T-cell (primary cell): ENCODE data around the gene PRKCG. TPM values are rescaled to one million over a fixed set of nuclear protein-coding genes. Genes with fewer than 3 reads are reported as not detected.

Source experiments
- ATAC-seq, 4 experiments: fragments of 200-7000 bp in 3 of 4; fragments of 150-1000 bp in 1 of 4; cut with Tn5 transposase; replicated peaks in 1 of 4; 1 replicate in 3 of 4; 2 replicates in 1 of 4; pipeline ENCODE4 v1.10.0; 2021; ENCODE audit warnings: moderate library complexity in 3 of 4, mild to moderate bottlenecking in 2 of 4, moderate number of reproducible peaks in 1 of 4
- CTCF ChIA-PET, 2 donors: fragments of 300-600 bp; sonication (Branson Sonifier 250); formaldehyde crosslinking; loops; one replicate each; lab custom pipeline; 2022; ENCODE audit warnings: antibody characterized with exemption in 2 of 2; lab: Charles Lee
- POLR2A ChIA-PET, 2 donors: fragments of 300-600 bp; sonication (Branson Sonifier 250); formaldehyde crosslinking; loops; one replicate each; lab custom pipeline; 2022; ENCODE audit warnings: antibody characterized with exemption in 2 of 2; lab: Charles Lee
- DNase-seq, 35 experiments: peaks; one replicate each; pipeline versions ENCODE4 v3.0.0 to v3.0.0-alpha.2; 2013 to 2023
- H3K27ac ChIP-seq: one replicate; pipeline ENCODE4 v1.5.1; 2013; ENCODE audit warnings: low read length
- H3K27me3 ChIP-seq, 2 experiments: replicated peaks in 1 of 2; 1 replicate in 1 of 2; 2 replicates in 1 of 2; pipeline versions ENCODE4 v1.6.1 to v1.7.0; 2013; ENCODE audit warnings: low read length in 1 of 2, mixed read lengths in 1 of 2; ENCODE audit not compliant: control insufficient read depth in 2 of 2, insufficient read depth in 2 of 2; ENCODE audit errors: extremely low read depth in 1 of 2
- H3K36me3 ChIP-seq, 2 donors: 1 replicate in 1 of 2; 2 replicates in 1 of 2; pipeline versions ENCODE4 v1.6.1 to v1.7.0; 2013; ENCODE audit warnings: low read length in 1 of 2; ENCODE audit not compliant: control insufficient read depth in 2 of 2, insufficient read depth in 1 of 2; ENCODE audit errors: extremely low read depth in 1 of 2
- H3K4me1 ChIP-seq, 2 experiments: 1 replicate in 1 of 2; 2 replicates in 1 of 2; pipeline versions ENCODE4 v1.6.1 to v1.7.0; 2013; ENCODE audit warnings: low read length in 2 of 2, mixed read lengths in 1 of 2; ENCODE audit not compliant: insufficient read depth in 2 of 2, control insufficient read depth in 1 of 2; ENCODE audit errors: extremely low read depth in 1 of 2
- H3K4me3 ChIP-seq, 2 donors: 1 replicate in 1 of 2; 2 replicates in 1 of 2; pipeline versions ENCODE4 v1.5.1 to v1.7.0; 2013; ENCODE audit warnings: mild to moderate bottlenecking in 2 of 2, low read length in 1 of 2, moderate library complexity in 1 of 2; ENCODE audit not compliant: control insufficient read depth in 1 of 2; ENCODE audit errors: extremely low read depth in 1 of 2
- H3K9me3 ChIP-seq: 2 replicates; pipeline ENCODE4 v1.7.0; 2013
- H3K27ac Mint-ChIP-seq, 2 donors: one replicate each; pipeline ENCODE4 v1.8.0; 2020 to 2021; ENCODE audit warnings: mild to moderate bottlenecking in 2 of 2, mixed read lengths in 2 of 2
- H3K27me3 Mint-ChIP-seq, 2 donors: one replicate each; pipeline ENCODE4 v1.8.0; 2021 to 2022; ENCODE audit warnings: mixed read lengths in 2 of 2
- H3K36me3 Mint-ChIP-seq: one replicate; pipeline ENCODE4 v1.8.0; 2021; ENCODE audit warnings: mixed read lengths
- H3K4me1 Mint-ChIP-seq, 3 donors: one replicate each; pipeline ENCODE4 v1.8.0; 2020 to 2022; ENCODE audit warnings: mixed read lengths in 3 of 3, mild to moderate bottlenecking in 1 of 3
- H3K4me3 Mint-ChIP-seq, 3 donors: one replicate each; pipeline ENCODE4 v1.8.0; 2020 to 2022; ENCODE audit warnings: mild to moderate bottlenecking in 3 of 3, mixed read lengths in 3 of 3, moderate library complexity in 3 of 3
- H3K9me3 Mint-ChIP-seq, 3 donors: one replicate each; pipeline ENCODE4 v1.8.0; 2020 to 2022; ENCODE audit warnings: mixed read lengths in 3 of 3
- WGBS: methylation state at CpG from one replicate; pipeline ENCODE4 v1.1.5; 2013; ENCODE audit warnings: missing lambda C conversion rate; ENCODE audit not compliant: insufficient coverage; 5-methylcytosine and 5-hydroxymethylcytosine counted together
- total RNA-seq, 35 experiments: library from RNA in 6 of 35; stranded (reverse) in 6 of 35; fragments of 120-200 nt in 1 of 35; gene quantifications; one replicate each; pipeline versions ENCODE4 v1.2.1 to v1.2.4 and lab custom pipeline; 2013 to 2026

PRKCG gene
- total RNA-seq, 5 donors from 2014 or later (not counting 1 experiment from before 2014, with no cell fraction given) = 0.15 to 2.4 (median 0.32) TPM; not detected in 2

GRCh38 chr19:53875602-53876325, 6.2 kb upstream of the PRKCG start:
- Histone ChIP-seq H3K36me3 (peaks cover 3 to 31% of the 10 kb centered on the region in 2 donors), H3K27ac (peak overlapping the region; percentile 83), H3K27me3 (peaks cover 0 to 15% of the 10 kb centered on the region in 2 experiments), H3K9me3 (no peaks in the 10 kb centered on the region), H3K4me1 (peaks cover 45 to 85% of the 10 kb centered on the region in 2 experiments), H3K4me3 (no peak overlapping the region)
- ChIA-PET CTCF (interaction anchor here in 1 of 2 donors (0.8 kb wide), 1 partner anchor 8 kb away, joined by 3 read pairs; the partner anchor contains the start of gene MYADM), POLR2A (interaction anchor here (0.7 to 2.6 kb wide), 2 partner anchors 8 to 9 kb away, joined by 3 to 13 read pairs; partner anchors contain the start of gene MYADM (in 1 of the 2))
- WGBS = 80% methylated on average over 2 of the region's 17 CpGs
- peaks cover 42% of the 10 kb centered on the region for H3K36me3 Mint-ChIP-seq
- DNase-seq (no peak), ATAC-seq (no peak)
- H3K27ac Mint-ChIP-seq = peak overlapping the region; percentile 93 to 97
- peaks cover 0 to 5% of the 10 kb centered on the region in 2 donors for H3K27me3 Mint-ChIP-seq
- H3K9me3 Mint-ChIP-seq = peaks cover 0 to 8% (median 6%) of the 10 kb centered on the region in 3 donors
- H3K4me3 Mint-ChIP-seq = peak overlapping the region in 2 of 3 donors; percentile 13 to 24
- H3K4me1 Mint-ChIP-seq = peaks cover 70 to 72% (median 71%) of the 10 kb centered on the region in 3 donors

DNA sequence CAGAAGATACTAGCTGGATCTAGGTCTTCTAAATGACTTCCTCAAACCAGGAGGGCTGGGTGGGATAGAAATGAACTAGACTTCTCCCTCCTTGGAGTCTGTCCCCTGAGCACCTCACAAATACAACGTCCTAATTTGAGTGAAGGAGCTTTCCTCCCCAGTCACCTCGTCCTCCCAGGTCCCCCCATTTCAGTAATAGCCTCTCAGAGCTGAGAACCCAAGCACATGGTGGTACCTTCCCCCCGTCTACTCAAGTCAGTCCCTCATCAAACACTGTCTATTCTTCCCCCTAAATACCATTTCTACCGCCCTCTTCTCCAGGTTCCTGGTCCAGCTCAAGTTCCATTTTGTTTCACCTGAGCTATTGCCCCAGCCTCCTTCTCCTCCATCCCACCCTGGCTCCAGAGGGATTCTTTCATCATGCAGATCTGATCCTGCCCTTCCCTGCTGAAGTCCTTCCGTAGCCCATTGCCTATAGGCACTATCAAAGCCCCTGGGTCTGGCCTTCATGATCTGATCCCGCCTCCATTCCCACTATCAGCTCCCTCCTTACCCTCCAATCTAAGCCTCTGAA, 5.3 kb upstream of the PRKCG start:
- DNase-seq = peak in 1 of 35 experiments; percentile 28
- 94% methylated on average over 4 of the region's 6 CpGs for WGBS
- peaks cover 61 to 62% (median 62%) of the 10 kb centered on the region in 3 donors for H3K4me1 Mint-ChIP-seq
- CTCF ChIA-PET = interaction anchor here in 1 of 2 donors (0.8 kb wide), 1 partner anchor 9 kb away, joined by 3 read pairs; the partner anchor contains the start of gene MYADM
- Histone ChIP-seq H3K4me3 (peak overlapping the region in 1 of 2 donors; percentile 32), H3K9me3 (no peaks in the 10 kb centered on the region), H3K4me1 (peaks cover 52 to 83% of the 10 kb centered on the region in 2 experiments), H3K36me3 (peaks cover 0 to 31% of the 10 kb centered on the region in 2 donors), H3K27ac (peak overlapping the region; percentile 27), H3K27me3 (peaks cover 0 to 25% of the 10 kb centered on the region in 2 experiments)
- H3K36me3 Mint-ChIP-seq = peaks cover 35% of the 10 kb centered on the region
- peaks cover 0 to 5% of the 10 kb centered on the region in 2 donors for H3K27me3 Mint-ChIP-seq
- peak overlapping the region in 1 of 3 donors; percentile 62 for H3K4me3 Mint-ChIP-seq
- H3K27ac Mint-ChIP-seq = peak overlapping the region; percentile 83 to 91
- peaks cover 0 to 8% (median 6%) of the 10 kb centered on the region in 3 donors for H3K9me3 Mint-ChIP-seq
- POLR2A ChIA-PET = interaction anchor here (1.6 to 2.6 kb wide), 2 partner anchors 9 kb away, joined by 4 to 13 read pairs; partner anchors contain the start of gene MYADM (in 2 of the 2)
- ATAC-seq = no peak

- POLR2A ChIA-PET = interaction anchor here (0.6 to 2.6 kb wide), 3 partner anchors 10 to 495 kb away, joined by 4 to 13 read pairs (median 7); partner anchors contain the start of gene MYADM (in 2 of the 2)
- H3K27me3 Mint-ChIP-seq = peaks cover 0 to 8% of the 10 kb centered on the region in 2 donors
- Histone ChIP-seq H3K4me1 (peaks cover 51 to 83% of the 10 kb centered on the region in 2 experiments), H3K4me3 (no peak overlapping the region), H3K36me3 (peaks cover 0 to 28% of the 10 kb centered on the region in 2 donors), H3K27me3 (peaks cover 0 to 31% of the 10 kb centered on the region in 2 experiments), H3K27ac (peak overlapping the region; percentile 27), H3K9me3 (no peaks in the 10 kb centered on the region)
- peak overlapping the region in 1 of 3 donors; percentile 62 for H3K4me3 Mint-ChIP-seq
- H3K9me3 Mint-ChIP-seq = peaks cover 0 to 8% (median 6%) of the 10 kb centered on the region in 3 donors
- no peak for ATAC-seq
- CTCF ChIA-PET = no interaction called here
- peak in 28 of 35 experiments; percentile 21 to 79 (median 52) for DNase-seq
- 85% methylated on average over 4 of the region's 10 CpGs for WGBS
- H3K36me3 Mint-ChIP-seq = peaks cover 35% of the 10 kb centered on the region
- peaks cover 54 to 64% (median 63%) of the 10 kb centered on the region in 3 donors for H3K4me1 Mint-ChIP-seq
- peak overlapping the region; percentile 83 to 91 for H3K27ac Mint-ChIP-seq
Observed at GRCh38 chr19:53877361-53877766, 4.6 kb upstream of the PRKCG start.

DNA sequence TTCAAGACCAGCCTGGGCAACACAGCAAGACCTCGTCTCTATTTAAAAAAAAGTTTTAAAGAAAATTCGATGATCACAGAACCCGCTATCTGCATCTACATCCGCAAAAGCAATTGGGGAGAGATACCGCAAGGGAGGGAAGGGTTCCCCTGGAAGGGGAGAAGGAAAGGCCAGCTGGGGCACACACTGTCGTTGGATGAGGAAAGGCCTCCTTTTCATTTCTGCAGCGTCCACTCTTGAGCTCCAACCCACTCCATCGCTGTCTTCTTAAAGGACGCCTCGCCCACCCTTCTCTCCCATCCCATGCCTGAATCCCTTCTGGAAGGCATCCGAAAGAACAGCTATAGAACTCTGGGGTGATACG, 3.2 kb upstream of the PRKCG start:
- Histone ChIP-seq H3K27ac (no peak overlapping the region), H3K36me3 (peaks cover 0 to 19% of the 10 kb centered on the region in 2 donors), H3K9me3 (no peaks in the 10 kb centered on the region), H3K27me3 (peaks cover 0 to 44% of the 10 kb centered on the region in 2 experiments), H3K4me3 (peak overlapping the region; percentile 47 to 52), H3K4me1 (peaks cover 49 to 81% of the 10 kb centered on the region in 2 experiments)
- H3K4me3 Mint-ChIP-seq = no peak overlapping the region
- H3K4me1 Mint-ChIP-seq = peaks cover 52 to 61% (median 60%) of the 10 kb centered on the region in 3 donors
- H3K27me3 Mint-ChIP-seq = peaks cover 3 to 18% of the 10 kb centered on the region in 2 donors
- 48% methylated on average over 3 of the region's 12 CpGs for WGBS
- H3K36me3 Mint-ChIP-seq = peaks cover 27% of the 10 kb centered on the region
- H3K27ac Mint-ChIP-seq = peak overlapping the region in 1 of 2 donors; percentile 22
- H3K9me3 Mint-ChIP-seq = peaks cover 0 to 8% (median 6%) of the 10 kb centered on the region in 3 donors
- DNase-seq (peak in 1 of 35 experiments; percentile 26), ATAC-seq (peak in 1 of 4 experiments; percentile 0)
- CTCF ChIA-PET = interaction anchor here (0.6 to 0.9 kb wide), 3 partner anchors 19 to 145 kb away, joined by 3 to 9 read pairs (median 3); no protein-coding TSS in a partner anchor
- POLR2A ChIA-PET = interaction anchor here (0.7 to 1.3 kb wide), 2 partner anchors 11 to 239 kb away, joined by 3 to 5 read pairs; partner anchors contain the start of gene MYADM (in 1 of the 2)

DNA sequence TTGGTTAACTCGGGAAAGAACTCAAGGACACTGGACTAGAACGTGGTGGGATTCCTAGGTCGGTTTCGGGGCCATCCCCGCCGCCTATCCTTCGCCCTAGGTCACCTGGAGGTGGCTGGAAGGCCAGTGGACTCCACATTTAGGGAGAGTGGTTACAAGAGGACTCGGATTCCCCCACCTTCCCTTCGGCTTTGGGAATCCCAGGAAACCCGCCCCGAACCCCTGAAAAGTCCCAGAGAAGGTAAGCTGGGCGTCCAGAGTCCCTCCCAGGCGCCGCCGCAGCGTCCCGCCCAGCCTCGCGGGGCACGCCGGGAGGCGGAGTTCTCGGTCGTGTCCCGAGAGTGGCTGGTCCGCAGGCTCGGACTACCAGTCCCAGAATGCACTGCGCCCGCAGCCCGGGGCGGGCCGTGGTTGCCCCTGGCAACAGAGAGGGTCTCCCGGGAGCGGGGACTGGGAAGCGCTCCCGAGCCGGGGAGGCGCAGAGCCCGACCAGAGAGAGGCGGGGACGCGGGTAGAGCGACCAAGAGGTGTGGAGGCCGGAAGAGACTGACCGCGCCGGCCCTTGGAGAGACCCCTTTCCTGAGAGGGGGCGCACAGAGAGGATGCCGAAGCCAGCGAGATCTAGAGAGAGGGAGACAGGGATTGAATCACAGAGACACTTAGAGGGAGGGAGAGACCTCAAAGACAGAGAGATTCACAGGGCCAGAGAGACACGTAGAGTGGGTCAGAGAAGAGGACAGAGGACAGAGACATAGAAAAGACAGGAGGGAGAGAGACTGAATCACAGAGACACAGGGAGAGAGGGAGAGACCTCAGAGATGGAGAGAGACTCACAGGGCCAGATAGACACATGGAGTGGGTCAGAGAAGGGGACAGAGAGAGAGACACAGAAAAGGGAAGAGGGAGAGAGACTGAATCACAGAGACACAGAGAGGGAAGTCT, 2.6 kb upstream of the PRKCG start:
- ATAC-seq (peak; percentile 68 to 87 (median 86)), DNase-seq (peak; percentile 54 to 85 (median 74))
- CTCF ChIA-PET = interaction anchor here (0.9 kb wide), 2 partner anchors 25 to 145 kb away, joined by 3 read pairs; no protein-coding TSS in a partner anchor
- H3K4me3 Mint-ChIP-seq = no peak overlapping the region
- Histone ChIP-seq H3K27ac (no peak overlapping the region), H3K4me3 (peak overlapping the region; percentile 47 to 52), H3K9me3 (no peaks in the 10 kb centered on the region), H3K36me3 (peaks cover 0 to 13% of the 10 kb centered on the region in 2 donors), H3K4me1 (peaks cover 46 to 74% of the 10 kb centered on the region in 2 experiments), H3K27me3 (peaks cover 0 to 51% of the 10 kb centered on the region in 2 experiments)
- WGBS = 2% methylated on average over 44 of the region's 51 CpGs
- POLR2A ChIA-PET = interaction anchor here (0.5 to 1.3 kb wide), 3 partner anchors 11 to 239 kb away, joined by 3 to 5 read pairs (median 3); partner anchors contain the start of gene MYADM (in 1 of the 2)
- peaks cover 7 to 24% of the 10 kb centered on the region in 2 donors for H3K27me3 Mint-ChIP-seq
- H3K9me3 Mint-ChIP-seq = peaks cover 0 to 3% (median 3%) of the 10 kb centered on the region in 3 donors
- H3K4me1 Mint-ChIP-seq = peaks cover 49 to 58% (median 57%) of the 10 kb centered on the region in 3 donors
- peak overlapping the region in 1 of 2 donors; percentile 22 for H3K27ac Mint-ChIP-seq
- H3K36me3 Mint-ChIP-seq = peaks cover 23% of the 10 kb centered on the region
